Neural progenitor cell (in vitro differentiated cells): ENCODE data around the gene FUT3. TPM values are rescaled to one million over a fixed set of nuclear protein-coding genes. Genes with fewer than 3 reads are reported as not detected.
"Not testable (repeated sequence)": the region's sequence is repeated elsewhere in the genome, so short reads cannot be mapped to it uniquely, and the experiment has no call there.

ENCODE experiments used
- DNase-seq: peaks from one replicate; pipeline ENCODE4 v3.0.0-alpha.2; 2016; ENCODE audit warnings: low spot score
- H2AFZ ChIP-seq: fragments of 200-600 bp; sonication (generic); replicated peaks from 2 replicates; pipeline ENCODE4 v1.6.1; 2016; ENCODE audit warnings: antibody characterized with exemption
- H3F3A ChIP-seq: fragments of 200-600 bp; sonication (generic); 2 replicates; pipeline ENCODE4 v1.6.1; 2016; ENCODE audit warnings: antibody characterized with exemption, low read depth
- H3K27ac ChIP-seq: fragments of 200-600 bp; sonication (generic); 2 replicates; pipeline ENCODE4 v1.5.1; 2016; ENCODE audit warnings: mild to moderate bottlenecking
- H3K27me3 ChIP-seq: fragments of 200-600 bp; sonication (generic); 2 replicates; pipeline ENCODE4 v1.6.1; 2016; ENCODE audit warnings: mild to moderate bottlenecking, moderate library complexity
- H3K36me3 ChIP-seq: fragments of 200-600 bp; sonication (generic); 2 replicates; pipeline ENCODE4 v1.5.1; 2016
- H3K4me1 ChIP-seq: fragments of 200-600 bp; sonication (generic); 2 replicates; pipeline ENCODE4 v1.6.1; 2016; ENCODE audit warnings: mixed run types
- H3K4me2 ChIP-seq: fragments of 200-600 bp; sonication (generic); 2 replicates; pipeline ENCODE4 v1.6.1; 2016
- H3K4me3 ChIP-seq: fragments of 200-600 bp; sonication (generic); 2 replicates; pipeline ENCODE4 v1.5.1; 2016
- H3K79me2 ChIP-seq: fragments of 200-600 bp; sonication (generic); 2 replicates; pipeline ENCODE4 v1.6.1; 2016; ENCODE audit warnings: low read depth
- H3K9ac ChIP-seq: fragments of 200-600 bp; sonication (generic); 2 replicates; pipeline ENCODE4 v1.6.1; 2016
- H3K9me3 ChIP-seq: fragments of 200-600 bp; sonication (generic); 2 replicates; pipeline ENCODE4 v1.5.1; 2016; ENCODE audit warnings: low read depth
- H4K20me1 ChIP-seq: fragments of 200-600 bp; sonication (generic); 2 replicates; pipeline ENCODE4 v1.6.1; 2016; ENCODE audit warnings: low read depth
- H3K27ac Mint-ChIP-seq: 3 replicates; pipeline ENCODE4 v1.8.0; 2021; ENCODE audit warnings: mixed read lengths
- H3K27me3 Mint-ChIP-seq: 2 replicates; pipeline ENCODE4 v1.8.0; 2022; ENCODE audit warnings: low read depth, mild to moderate bottlenecking, inconsistent platforms, moderate library complexity, mixed read lengths; ENCODE audit not compliant: insufficient read depth
- H3K36me3 Mint-ChIP-seq: 3 replicates; pipeline ENCODE4 v1.8.0; 2021; ENCODE audit warnings: mixed read lengths
- H3K4me1 Mint-ChIP-seq: 3 replicates; pipeline ENCODE4 v1.8.0; 2021; ENCODE audit warnings: mixed read lengths
- H3K4me3 Mint-ChIP-seq: 3 replicates; pipeline ENCODE4 v1.8.0; 2021; ENCODE audit warnings: mild to moderate bottlenecking, moderate library complexity, mixed read lengths
- H3K9me3 Mint-ChIP-seq: 3 replicates; pipeline ENCODE4 v1.8.0; 2020; ENCODE audit warnings: mixed read lengths
- EZH2 ChIP-seq: fragments of 200-600 bp; sonication (generic); IDR thresholded peaks from 2 replicates; pipeline ENCODE4 v1.6.1; 2017; ENCODE audit warnings: antibody characterized with exemption, mild to moderate bottlenecking, moderate library complexity
- EZH2phosphoT487 ChIP-seq: fragments of 200-600 bp; sonication (generic); IDR thresholded peaks from 2 replicates; pipeline ENCODE4 v1.6.1; 2017; ENCODE audit warnings: antibody characterized with exemption
- total RNA-seq: library from RNA; depleted of rRNA; stranded (reverse); fragments of >200 nt; gene quantifications from 2 replicates; pipeline ENCODE4 v1.2.3, GENCODE V29; 2015; ENCODE audit warnings: low replicate concordance
- TF ChIP-seq, protein P1 (sequence below): fragments of 200-600 bp; sonication (generic); IDR thresholded peaks from 2 replicates; pipeline ENCODE4 v1.5.1; 2017; ENCODE audit warnings: antibody characterized with exemption, mild to moderate bottlenecking

The FUT3 gene
- total RNA-seq, 1 donor from 2014 or later = not detected

DNA sequence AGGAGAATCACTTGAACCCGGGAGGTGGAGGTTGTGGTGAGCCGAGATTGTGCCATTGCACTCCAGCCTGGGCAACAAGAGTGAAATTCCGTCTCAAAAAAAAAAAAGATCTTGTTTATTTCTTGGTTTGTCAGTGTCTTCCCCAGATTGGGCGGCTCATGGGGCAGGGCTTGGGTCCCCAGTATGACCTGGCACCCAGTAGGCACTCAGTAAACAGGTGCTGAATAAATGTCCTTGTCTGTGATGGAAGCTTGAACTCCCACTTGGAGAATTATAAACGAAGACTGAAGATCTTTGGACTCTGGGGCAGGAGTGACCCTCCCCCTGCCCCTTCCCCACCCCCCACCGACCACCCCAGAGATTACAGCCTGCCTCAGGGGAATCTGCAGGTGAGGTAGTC, 28.9 kb upstream of the FUT3 start:
- Histone ChIP-seq H4K20me1 (no peaks in the 10 kb centered on the region), H3K4me2 (no peak overlapping the region), H3K36me3 (no peaks in the 10 kb centered on the region), H3K4me3 (no peak overlapping the region), H3K9me3 (no peaks in the 10 kb centered on the region), H3K9ac (no peak overlapping the region), H3K4me1 (peaks cover 23% of the 10 kb centered on the region), H3K27me3 (no peaks in the 10 kb centered on the region), H2AFZ (no peak overlapping the region), H3K79me2 (no peaks in the 10 kb centered on the region), H3F3A (peaks cover 16% of the 10 kb centered on the region), H3K27ac (no peak overlapping the region)
- H3K4me3 Mint-ChIP-seq = peak overlapping the region; percentile 60
- no peaks in the 10 kb centered on the region for H3K36me3 Mint-ChIP-seq
- H3K4me1 Mint-ChIP-seq = peaks cover 37% of the 10 kb centered on the region
- DNase-seq = no peak
- H3K27ac Mint-ChIP-seq = no peak overlapping the region
- H3K27me3 Mint-ChIP-seq = peaks cover 12% of the 10 kb centered on the region
- H3K9me3 Mint-ChIP-seq = no peaks in the 10 kb centered on the region
- TF ChIP-seq, protein P1, sequence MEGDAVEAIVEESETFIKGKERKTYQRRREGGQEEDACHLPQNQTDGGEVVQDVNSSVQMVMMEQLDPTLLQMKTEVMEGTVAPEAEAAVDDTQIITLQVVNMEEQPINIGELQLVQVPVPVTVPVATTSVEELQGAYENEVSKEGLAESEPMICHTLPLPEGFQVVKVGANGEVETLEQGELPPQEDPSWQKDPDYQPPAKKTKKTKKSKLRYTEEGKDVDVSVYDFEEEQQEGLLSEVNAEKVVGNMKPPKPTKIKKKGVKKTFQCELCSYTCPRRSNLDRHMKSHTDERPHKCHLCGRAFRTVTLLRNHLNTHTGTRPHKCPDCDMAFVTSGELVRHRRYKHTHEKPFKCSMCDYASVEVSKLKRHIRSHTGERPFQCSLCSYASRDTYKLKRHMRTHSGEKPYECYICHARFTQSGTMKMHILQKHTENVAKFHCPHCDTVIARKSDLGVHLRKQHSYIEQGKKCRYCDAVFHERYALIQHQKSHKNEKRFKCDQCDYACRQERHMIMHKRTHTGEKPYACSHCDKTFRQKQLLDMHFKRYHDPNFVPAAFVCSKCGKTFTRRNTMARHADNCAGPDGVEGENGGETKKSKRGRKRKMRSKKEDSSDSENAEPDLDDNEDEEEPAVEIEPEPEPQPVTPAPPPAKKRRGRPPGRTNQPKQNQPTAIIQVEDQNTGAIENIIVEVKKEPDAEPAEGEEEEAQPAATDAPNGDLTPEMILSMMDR = no peak
- no peak for TF ChIP-seq EZH2
- TF ChIP-seq EZH2phosphoT487 = no peak

DNA sequence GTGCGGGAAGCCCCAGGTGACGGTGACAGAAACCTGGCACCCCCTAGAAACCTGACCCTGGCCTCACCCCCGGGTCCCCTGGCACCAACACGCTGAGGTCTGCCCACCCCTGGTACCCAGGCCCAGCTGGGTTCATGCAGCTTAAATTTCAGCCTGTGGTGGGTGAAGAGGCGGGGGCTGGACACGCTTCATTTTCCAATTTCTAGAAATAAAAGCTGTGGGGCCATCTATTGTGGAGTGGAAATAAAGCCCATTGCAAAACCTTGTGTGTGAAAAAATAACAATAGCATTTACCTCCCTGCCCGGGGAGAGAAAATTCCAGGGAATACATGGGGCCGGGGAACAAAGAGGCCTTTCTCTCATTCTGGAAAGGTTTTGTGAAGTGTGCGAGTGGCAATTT, 26.6 kb upstream of the FUT3 start:
- Histone ChIP-seq H3F3A (peaks cover 16% of the 10 kb centered on the region), H3K36me3 (no peaks in the 10 kb centered on the region), H3K4me3 (no peak overlapping the region), H3K4me1 (peaks cover 23% of the 10 kb centered on the region), H3K79me2 (no peaks in the 10 kb centered on the region), H3K27ac (peak overlapping the region; percentile 56), H3K9ac (no peak overlapping the region), H3K4me2 (peak overlapping the region; percentile 27), H2AFZ (no peak overlapping the region), H3K9me3 (no peaks in the 10 kb centered on the region), H4K20me1 (no peaks in the 10 kb centered on the region), H3K27me3 (no peaks in the 10 kb centered on the region)
- TF ChIP-seq EZH2 (no peak), EZH2phosphoT487 (no peak)
- TF ChIP-seq, protein P1 = no peak
- peak; percentile 57 for DNase-seq
- Mint-ChIP-seq H3K9me3 (no peaks in the 10 kb centered on the region), H3K36me3 (no peaks in the 10 kb centered on the region), H3K27me3 (peaks cover 7% of the 10 kb centered on the region), H3K27ac (peak overlapping the region; percentile 90), H3K4me1 (peaks cover 33% of the 10 kb centered on the region), H3K4me3 (no peak overlapping the region)

DNA sequence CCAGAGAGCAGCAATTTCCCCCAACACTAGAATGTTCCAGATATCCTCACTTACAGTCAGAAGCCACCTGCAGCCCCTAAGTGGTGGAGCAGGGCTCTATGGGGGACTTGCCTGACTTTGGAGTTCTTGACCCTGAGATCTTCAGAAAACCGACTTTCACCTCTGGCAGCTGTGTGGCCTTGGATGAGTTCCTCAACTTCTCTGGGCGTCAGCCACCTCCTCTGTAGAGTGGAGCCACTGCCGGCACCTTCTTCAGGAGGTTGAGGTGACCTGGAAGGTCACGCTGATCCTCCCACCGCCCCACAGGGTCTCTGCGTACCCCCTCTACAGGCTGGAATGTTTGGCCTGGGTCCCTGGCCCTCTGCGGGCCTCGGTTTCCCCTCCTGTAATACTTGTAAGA, 26.2 kb upstream of the FUT3 start:
- peak overlapping the region; percentile 56 for H3K27ac ChIP-seq
- no peak for DNase-seq
- TF ChIP-seq EZH2phosphoT487 (no peak), EZH2 (no peak)
- TF ChIP-seq, protein P1 = no peak
- peaks cover 7% of the 10 kb centered on the region for H3K27me3 Mint-ChIP-seq
- no peaks in the 10 kb centered on the region for H3K36me3 ChIP-seq
- no peak overlapping the region for H2AFZ ChIP-seq
- peaks cover 16% of the 10 kb centered on the region for H3F3A ChIP-seq
- H3K4me3 ChIP-seq = no peak overlapping the region
- no peaks in the 10 kb centered on the region for H3K79me2 ChIP-seq
- no peaks in the 10 kb centered on the region for H4K20me1 ChIP-seq
- H3K27me3 ChIP-seq = no peaks in the 10 kb centered on the region
- no peaks in the 10 kb centered on the region for H3K36me3 Mint-ChIP-seq
- H3K9me3 Mint-ChIP-seq = no peaks in the 10 kb centered on the region
- H3K4me3 Mint-ChIP-seq = no peak overlapping the region
- H3K4me2 ChIP-seq = peak overlapping the region; percentile 27
- H3K4me1 ChIP-seq = peaks cover 23% of the 10 kb centered on the region
- H3K9ac ChIP-seq = no peak overlapping the region
- peaks cover 33% of the 10 kb centered on the region for H3K4me1 Mint-ChIP-seq
- H3K27ac Mint-ChIP-seq = no peak overlapping the region
- H3K9me3 ChIP-seq = no peaks in the 10 kb centered on the region

DNA sequence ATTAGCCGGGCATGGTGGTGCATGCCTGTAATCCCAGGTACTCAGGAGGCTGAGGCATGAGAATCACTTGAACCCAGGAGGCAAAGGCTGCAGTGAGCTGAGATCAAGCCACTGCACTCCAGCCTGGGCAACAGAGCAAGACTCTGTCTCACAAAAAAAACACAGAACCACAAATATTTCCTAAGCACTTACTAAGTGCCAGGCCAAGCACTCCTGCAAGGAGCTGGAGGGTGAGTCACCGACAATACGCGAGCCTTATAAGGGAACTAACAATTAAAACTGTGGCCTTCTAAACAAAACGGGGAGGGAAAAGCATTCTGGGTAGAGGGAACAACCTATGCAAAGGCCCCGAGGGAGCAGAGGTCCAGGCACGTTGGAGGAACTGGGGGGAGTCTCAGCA, 23.2 kb upstream of the FUT3 start:
- H3K9me3 Mint-ChIP-seq, H3K27ac Mint-ChIP-seq: not testable (repeated sequence)

More for the DNA sequence above, 23.2 kb upstream of the FUT3 start:
- DNase-seq, H3K9ac ChIP-seq, H4K20me1 ChIP-seq, H3K36me3 Mint-ChIP-seq, H3K79me2 ChIP-seq, H3K27me3 Mint-ChIP-seq, H3K9me3 ChIP-seq, H3K4me2 ChIP-seq, H3K27me3 ChIP-seq, H3K4me3 ChIP-seq, H2AFZ ChIP-seq, H3K36me3 ChIP-seq, H3K27ac ChIP-seq: not testable (repeated sequence)
- H3K4me1 Mint-ChIP-seq = peaks cover 22% of the 10 kb centered on the region
- peak overlapping the region; percentile 49 for H3K4me3 Mint-ChIP-seq
- peaks cover 16% of the 10 kb centered on the region for H3K4me1 ChIP-seq
- H3F3A ChIP-seq = peaks cover 16% of the 10 kb centered on the region
